Activated T-cell treated with anti-CD3 and anti-CD28 coated beads for 48 hours (primary cell): ENCODE results near the gene FADD.
"Not testable (repeated sequence)": the region's sequence is repeated elsewhere in the genome, so short reads cannot be mapped to it uniquely, and the experiment has no call there.

Experiments used
- DNase-seq: peaks from one replicate; pipeline ENCODE4 v3.0.0-alpha.2; 2020; ENCODE audit warnings: low read depth

Gene FADD

GRCh38 chr11:70205049-70205725, 2.1 kb downstream of the FADD start:
- no peak for DNase-seq

- DNase-seq = no peak
Observed at GRCh38 chr11:70205766-70206165, 2.7 kb downstream of the FADD start.

- no peak for DNase-seq
Observed at GRCh38 chr11:70206226-70206981, 3.3 kb downstream of the FADD start.

- no peak for DNase-seq
Observed at GRCh38 chr11:70206982-70207376, 3.9 kb downstream of the FADD start.

GRCh38 chr11:70207531-70208131, 4.5 kb downstream of the FADD start:
- DNase-seq = no peak

- DNase-seq = no peak
Observed at GRCh38 chr11:70209391-70209912, 6.4 kb downstream of the FADD start.

GRCh38 chr11:70210051-70210501, 7.0 kb downstream of the FADD start:
- no peak for DNase-seq

- no peak for DNase-seq
Observed at GRCh38 chr11:70210530-70210929, 7.4 kb downstream of the FADD start.

- no peak for DNase-seq
Observed at GRCh38 chr11:70212227-70212811, 9.2 kb downstream of the FADD start.

GRCh38 chr11:70217388-70217787, 14.3 kb downstream of the FADD start:
- not testable (repeated sequence) for DNase-seq

GRCh38 chr11:70218076-70218475, 15.0 kb downstream of the FADD start:
- not testable (repeated sequence) for DNase-seq

- DNase-seq = no peak
Observed at GRCh38 chr11:70220136-70220535, 17.0 kb downstream of the FADD start.

GRCh38 chr11:70220920-70221319, 17.8 kb downstream of the FADD start:
- DNase-seq = no peak

GRCh38 chr11:70225681-70226177, 22.6 kb downstream of the FADD start:
- DNase-seq = no peak

GRCh38 chr11:70226183-70226582, 23.1 kb downstream of the FADD start:
- DNase-seq = no peak

- DNase-seq = no peak
Observed at GRCh38 chr11:70226967-70227366, 23.9 kb downstream of the FADD start.

- no peak for DNase-seq
Observed at GRCh38 chr11:70229737-70230136, 26.6 kb downstream of the FADD start.

GRCh38 chr11:70230151-70230839, 27.2 kb downstream of the FADD start:
- no peak for DNase-seq

- DNase-seq = no peak
Observed at GRCh38 chr11:70230840-70231710, 28.0 kb downstream of the FADD start.

GRCh38 chr11:70233034-70233433, 29.9 kb downstream of the FADD start:
- no peak for DNase-seq

- DNase-seq = no peak
Observed at GRCh38 chr11:70233511-70233934, 30.4 kb downstream of the FADD start.
